HepG2 (cell line): ENCODE measurements around the gene PLCZ1. TPM values are rescaled to one million over a fixed set of nuclear protein-coding genes. Genes with fewer than 3 reads are reported as not detected.

Experiments
- ATAC-seq: fragments of 200-7000 bp; cut with Tn5 transposase; 3 replicates; pipeline ENCODE4 v1.9.1; 2020; ENCODE audit warnings: mild to moderate bottlenecking, moderate library complexity
- BruUV-seq: library from RNA; stranded (reverse); fragments of 400-500 nt; replicated peaks from 2 replicates; lab custom pipeline; 2021; lab: Mats Ljungman, UMichigan
- CTCF ChIA-PET: fragments of 300-600 bp; formaldehyde crosslinking; extraction: SDS; loops from one replicate; lab custom pipeline; 2021; ENCODE audit warnings: low total read pairs, inconsistent platforms, low intra/inter-chr PET ratio; lab: Yijun Ruan, JAX
- POLR2A ChIA-PET: fragments of 350-600 bp; sonication (Branson Sonifier 250); formaldehyde crosslinking; loops from one replicate; lab custom pipeline; 2020; ENCODE audit warnings: antibody characterized with exemption, inconsistent platforms; lab: Yijun Ruan, JAX
- DNase-seq: peaks from one replicate; pipeline ENCODE4 v3.0.0-alpha.2; 2015; ENCODE audit warnings: low spot score
- FAIRE-seq: peaks from 3 replicates; lab custom pipeline; 2011; peaks lifted over from hg19 to GRCh38; lab: Jason Lieb, UNC
- H2AFZ ChIP-seq: one replicate; pipeline ENCODE4 v1.6.1; 2011; ENCODE audit warnings: low read length, inconsistent platforms
- H3K27ac ChIP-seq: fragments of 300-600 bp; 3 replicates; pipeline ENCODE4 v1.8.0; 2011; ENCODE audit warnings: mixed run types, mild to moderate bottlenecking, mixed read lengths, low read length, inconsistent platforms; ENCODE audit not compliant: insufficient read depth; ENCODE audit errors: extremely low read length
- H3K27me3 ChIP-seq, 2 experiments: fragments of 200-600 bp in 1 of 2; 2 replicates in 1 of 2; 3 replicates in 1 of 2; pipeline versions ENCODE4 v1.6.0 to v1.8.0; 2011; ENCODE audit warnings: low read length in 2 of 2, mild to moderate bottlenecking in 2 of 2, moderate library complexity in 2 of 2, inconsistent platforms in 1 of 2; ENCODE audit not compliant: insufficient read depth in 2 of 2, control insufficient read depth in 1 of 2
- H3K36me3 ChIP-seq, 2 experiments: fragments of 200-600 bp in 1 of 2; replicated peaks in 1 of 2; 2 replicates in 1 of 2; 3 replicates in 1 of 2; pipeline versions ENCODE4 v1.5.1 to v1.8.0; 2011; ENCODE audit warnings: low read length in 2 of 2, inconsistent platforms in 1 of 2; ENCODE audit not compliant: insufficient read depth in 2 of 2, control insufficient read depth in 1 of 2
- H3K4me1 ChIP-seq: 2 replicates; pipeline ENCODE4 v1.5.1; 2012; ENCODE audit warnings: low read length, inconsistent platforms; ENCODE audit not compliant: insufficient read depth
- H3K4me2 ChIP-seq: 2 replicates; pipeline ENCODE4 v1.6.0; 2011; ENCODE audit warnings: low read depth, low read length, inconsistent platforms
- H3K4me3 ChIP-seq, 3 experiments: fragments of 200-600 bp in 1 of 3; sonication (generic), shearing (Covaris generic) in 1 of 3; replicated peaks in 1 of 3; 2 replicates each; pipeline ENCODE4 v1.5.1; 2011 to 2016; ENCODE audit warnings: low read length in 3 of 3, inconsistent platforms in 2 of 3, low read depth in 2 of 3, mild to moderate bottlenecking in 2 of 3, control low read depth in 1 of 3, mixed read lengths in 1 of 3; ENCODE audit not compliant: insufficient read depth in 1 of 3
- H3K79me2 ChIP-seq: one replicate; pipeline ENCODE4 v1.6.1; 2011; ENCODE audit warnings: low read length, inconsistent platforms; ENCODE audit not compliant: insufficient read depth
- H3K9ac ChIP-seq: 2 replicates; pipeline ENCODE4 v1.6.0; 2011; ENCODE audit warnings: mild to moderate bottlenecking, low read depth, low read length, inconsistent platforms; ENCODE audit not compliant: insufficient read depth
- H3K9me3 ChIP-seq: 2 replicates; pipeline ENCODE4 v1.5.1; 2012; ENCODE audit warnings: mild to moderate bottlenecking, low read length
- H4K20me1 ChIP-seq: 2 replicates; pipeline ENCODE4 v1.6.0; 2011; ENCODE audit warnings: inconsistent platforms, mild to moderate bottlenecking, low read length, moderate library complexity; ENCODE audit not compliant: insufficient read depth
- ATF7 ChIP-seq, 2 experiments: fragments of 450-650 bp in 1 of 2; sonication (generic) in 1 of 2; formaldehyde crosslinking in 1 of 2; IDR thresholded peaks; 2 replicates each; pipeline versions ENCODE4 v1.4.0 to v1.6.1; 2016 to 2020; ENCODE audit warnings: antibody characterized with exemption in 1 of 2, mild to moderate bottlenecking in 1 of 2, missing genetic modification reagents in 1 of 2
- CREB1 ChIP-seq, 2 experiments: fragments of 450-650 bp in 1 of 2; IDR thresholded peaks; 2 replicates each; pipeline ENCODE4 v1.6.1; 2016 to 2017; ENCODE audit warnings: control low read depth in 1 of 2, mild to moderate bottlenecking in 1 of 2, missing compliant biosample characterization in 1 of 2, missing genetic modification characterization in 1 of 2
- FIP1L1 ChIP-seq: fragments of 200-400 bp; formaldehyde crosslinking; IDR thresholded peaks from 2 replicates; pipeline ENCODE4 v1.6.1; 2018; ENCODE audit warnings: low read depth, mild to moderate bottlenecking, low read length, moderate library complexity, borderline replicate concordance; ENCODE audit not compliant: insufficient read depth
- HHEX ChIP-seq: IDR thresholded peaks from 2 replicates; pipeline ENCODE4 v1.6.1; 2016; ENCODE audit warnings: control low read depth
- SKIL ChIP-seq: sonication (generic); formaldehyde crosslinking; IDR thresholded peaks from 2 replicates; pipeline ENCODE4 v1.8.0; 2022; ENCODE audit warnings: missing genetic modification reagents, mild to moderate bottlenecking, moderate library complexity, borderline replicate concordance
- SNRNP70 ChIP-seq: fragments of 200-400 bp; formaldehyde crosslinking; IDR thresholded peaks from 2 replicates; pipeline ENCODE4 v1.6.1; 2017; ENCODE audit warnings: mild to moderate bottlenecking, low read depth, low read length, moderate library complexity
- ZNF749 ChIP-seq: sonication (generic); formaldehyde crosslinking; IDR thresholded peaks from 2 replicates; pipeline ENCODE4 v1.8.0; 2022; ENCODE audit warnings: mild to moderate bottlenecking, missing genetic modification reagents, moderate library complexity, borderline replicate concordance
- WGBS: methylation state at CpG from one replicate; pipeline ENCODE4 v1.1.6; 2017; ENCODE audit warnings: low lambda C conversion rate; 5-methylcytosine and 5-hydroxymethylcytosine counted together
- in situ Hi-C: cut with HindIII; loops from 2 replicates; pipeline ENCODE4 v1.10.0; 2017; ENCODE audit warnings: low pct_unique_long_range_greater_than_20kb; ENCODE audit not compliant: extremely low pct_ligation_motif_present
- intact Hi-C: fragments of 100-400 bp; cut with micrococcal nuclease; formaldehyde crosslinking; loops from one replicate; pipeline ENCODE4 v1.10.0; 2022; ENCODE audit not compliant: unreplicated experiment
- polyA plus RNA-seq, 8 experiments: library from polyadenylated mRNA; depleted of rRNA in 3 of 8; stranded (reverse) in 7 of 8; unstranded in 1 of 8; fragments of >200 nt; fragmentation: Illumina TruSeq in 4 of 8; extraction: Trizol in 4 of 8; gene quantifications; 2 replicates each; pipeline versions ENCODE4 v1.2.1 to v1.2.3, GENCODE V29; 2011 to 2016; ENCODE audit warnings: low read depth in 4 of 8, missing spikeins in 1 of 8, mixed read lengths in 1 of 8; ENCODE audit not compliant: insufficient read depth in 1 of 8
- total RNA-seq, 5 experiments: library from RNA; depleted of rRNA; stranded (reverse); fragments of >200 nt; fragmentation: Illumina TruSeq; extraction: Trizol; gene quantifications; 2 replicates each; pipeline ENCODE4 v1.2.3, GENCODE V29; 2016; ENCODE audit warnings: low read depth in 1 of 5
- TF ChIP-seq, protein P1 (sequence below): IDR thresholded peaks from 2 replicates; pipeline ENCODE4 v1.6.1; 2016

PLCZ1 gene
- total and polyA plus RNA-seq, 2 of the 13 experiments (the other 11 are each of a cell fraction or from before 2014, with no cell fraction given) = not detected

DNA sequence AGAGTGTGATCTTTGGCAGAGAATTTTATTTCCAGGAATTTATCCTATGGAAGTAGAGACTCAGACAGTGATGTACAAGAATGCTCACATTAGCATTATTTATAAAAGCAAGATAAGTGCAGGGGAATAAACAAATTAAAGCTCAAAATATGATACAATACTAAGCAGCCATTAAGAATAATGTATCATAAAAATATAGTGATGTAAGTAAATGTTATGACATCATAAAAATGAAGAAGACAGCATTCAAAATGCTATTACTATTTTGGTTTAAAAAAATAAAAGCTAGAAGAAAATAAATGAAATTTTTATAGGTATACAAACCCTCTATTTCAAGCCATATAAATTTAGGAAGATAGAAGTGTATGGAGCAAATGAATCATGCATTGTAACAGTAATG, 17.1 kb downstream of the PLCZ1 start:
- Histone ChIP-seq H3K9me3 (no peaks in the 10 kb centered on the region; the same call in 1 of the 2 replicates), H3K36me3 (no peaks in the 10 kb centered on the region), H3K79me2 (no peaks in the 10 kb centered on the region), H3K4me1 (no peaks in the 10 kb centered on the region), H4K20me1 (no peaks in the 10 kb centered on the region)
- BruUV-seq = no TSS peak
- no peak for TF ChIP-seq SNRNP70
- TF ChIP-seq CREB1 (IDR thresholded peaks at IDR 0.05) = 0 out of 2 replicates have a peak, but pooled peaks have one; percentile 16
- no peak for TF ChIP-seq CREB1 (CRISPR knock-in tag; IDR thresholded peaks at IDR 0.05)
- TF ChIP-seq ATF7 (IDR thresholded peaks at IDR 0.05) = peak; percentile 69
- no peak for TF ChIP-seq ATF7 (CRISPR knock-in tag; IDR thresholded peaks at IDR 0.05)
- TF ChIP-seq, all 625 proteins: peak for 2
- POLR2A ChIA-PET = no interaction called here
- Histone ChIP-seq H3K4me3 (no peak overlapping the region), H3K27me3 (no peaks in the 10 kb centered on the region), H3K9ac (no peak overlapping the region), H2AFZ (no peak overlapping the region), H3K4me2 (no peak overlapping the region), H3K27ac (no peak overlapping the region)
- CTCF ChIA-PET = no interaction called here
- FAIRE-seq (no peak), DNase-seq (no peak), ATAC-seq (no peak)
- in situ Hi-C loops = no loop called here
- intact Hi-C loops = no loop called here

DNA sequence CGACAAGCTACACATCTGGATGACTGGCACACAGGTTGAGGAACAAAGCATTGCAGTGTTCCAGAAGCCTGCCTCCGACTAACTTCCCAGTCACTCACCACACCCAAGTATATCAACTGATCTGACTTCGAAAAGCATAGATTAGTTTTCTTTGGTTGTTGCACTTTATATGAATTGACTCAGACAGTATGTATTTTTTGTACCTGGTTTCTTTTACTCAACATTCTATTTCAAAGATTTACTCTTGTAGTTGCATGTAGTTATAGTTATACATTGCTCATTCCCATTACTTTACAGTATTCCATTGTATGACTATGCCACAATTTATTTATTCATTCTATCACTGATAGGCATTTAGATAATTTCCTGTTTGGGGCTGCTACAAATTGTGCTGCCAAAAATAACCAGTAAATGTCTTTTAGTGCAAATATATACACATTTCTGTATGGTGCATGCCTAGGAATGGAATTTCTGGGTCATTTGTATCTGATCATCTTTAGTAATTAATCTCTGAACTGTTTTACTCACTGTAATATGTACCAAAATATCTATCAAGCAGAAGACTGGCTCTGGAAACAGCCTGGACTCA, 17.8 kb downstream of the PLCZ1 start:
- Histone ChIP-seq H2AFZ (no peak overlapping the region), H3K27me3 (no peaks in the 10 kb centered on the region), H3K27ac (no peak overlapping the region), H3K4me1 (no peaks in the 10 kb centered on the region), H3K4me3 (no peak overlapping the region), H3K79me2 (no peaks in the 10 kb centered on the region), H4K20me1 (no peaks in the 10 kb centered on the region), H3K9me3 (no peaks in the 10 kb centered on the region; the same call in 1 of the 2 replicates), H3K9ac (no peak overlapping the region), H3K36me3 (no peaks in the 10 kb centered on the region), H3K4me2 (no peak overlapping the region)
- intact Hi-C loops (no loop called here), in situ Hi-C loops (no loop called here)
- DNase-seq = no peak
- BruUV-seq = no TSS peak
- ChIA-PET CTCF (no interaction called here), POLR2A (no interaction called here)
- FAIRE-seq = no peak
- ATAC-seq = no peak
- WGBS = 3% methylated on average over 3 of the region's 3 CpGs
- no peak for TF ChIP-seq SKIL (CRISPR knock-in tag)
- no peak for TF ChIP-seq HHEX (CRISPR knock-in tag)
- TF ChIP-seq, protein P1, sequence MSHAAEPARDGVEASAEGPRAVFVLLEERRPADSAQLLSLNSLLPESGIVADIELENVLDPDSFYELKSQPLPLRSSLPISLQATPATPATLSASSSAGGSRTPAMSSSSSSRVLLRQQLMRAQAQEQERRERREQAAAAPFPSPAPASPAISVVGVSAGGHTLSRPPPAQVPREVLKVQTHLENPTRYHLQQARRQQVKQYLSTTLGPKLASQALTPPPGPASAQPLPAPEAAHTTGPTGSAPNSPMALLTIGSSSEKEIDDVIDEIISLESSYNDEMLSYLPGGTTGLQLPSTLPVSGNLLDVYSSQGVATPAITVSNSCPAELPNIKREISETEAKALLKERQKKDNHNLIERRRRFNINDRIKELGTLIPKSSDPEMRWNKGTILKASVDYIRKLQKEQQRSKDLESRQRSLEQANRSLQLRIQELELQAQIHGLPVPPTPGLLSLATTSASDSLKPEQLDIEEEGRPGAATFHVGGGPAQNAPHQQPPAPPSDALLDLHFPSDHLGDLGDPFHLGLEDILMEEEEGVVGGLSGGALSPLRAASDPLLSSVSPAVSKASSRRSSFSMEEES (CRISPR knock-in tag) = no peak
- no peak for TF ChIP-seq FIP1L1
- no peak for TF ChIP-seq ZNF749 (CRISPR knock-in tag)
